DOHH2 (cell line): ENCODE measurements around the gene TGDS.
"Not testable (repeated sequence)": the region's sequence is repeated elsewhere in the genome, so short reads cannot be mapped to it uniquely, and the experiment has no call there.

ENCODE experiments used
- H3F3A ChIP-seq: fragments of 200-600 bp; sonication (generic), shearing (Covaris generic); 2 replicates; pipeline ENCODE4 v1.6.0; 2016; ENCODE audit warnings: antibody characterized with exemption, mild to moderate bottlenecking; ENCODE audit not compliant: control insufficient read depth, insufficient read depth
- H3K27ac ChIP-seq: fragments of 200-600 bp; sonication (generic); 2 replicates; pipeline ENCODE4 v1.5.1; 2014; ENCODE audit warnings: low read depth, mild to moderate bottlenecking, low read length, moderate library complexity
- H3K27me3 ChIP-seq: fragments of 200-600 bp; sonication (generic); 2 replicates; pipeline ENCODE4 v1.6.1; 2014; ENCODE audit warnings: mild to moderate bottlenecking, low read length, mixed read lengths; ENCODE audit not compliant: control insufficient read depth
- H3K36me3 ChIP-seq: fragments of 200-600 bp; sonication (generic); 2 replicates; pipeline ENCODE4 v1.6.1; 2014; ENCODE audit warnings: mild to moderate bottlenecking, low read length, moderate library complexity, mixed read lengths; ENCODE audit not compliant: control insufficient read depth
- H3K4me1 ChIP-seq: fragments of 200-600 bp; sonication (generic); 2 replicates; pipeline ENCODE4 v1.6.1; 2014; ENCODE audit warnings: mild to moderate bottlenecking, low read length, mixed read lengths; ENCODE audit not compliant: control insufficient read depth
- H3K4me2 ChIP-seq: fragments of 200-600 bp; sonication (generic); 2 replicates; pipeline ENCODE4 v1.6.0; 2014; ENCODE audit warnings: mild to moderate bottlenecking, low read length, moderate library complexity
- H3K4me3 ChIP-seq: fragments of 200-600 bp; sonication (generic); 2 replicates; pipeline ENCODE4 v1.5.1; 2014; ENCODE audit warnings: mild to moderate bottlenecking, low read length, mixed read lengths
- H3K79me2 ChIP-seq: fragments of 200-600 bp; sonication (generic); 2 replicates; pipeline ENCODE4 v1.6.1; 2014; ENCODE audit warnings: mild to moderate bottlenecking, low read length, mixed read lengths; ENCODE audit not compliant: control insufficient read depth
- H3K9me2 ChIP-seq: fragments of 200-600 bp; sonication (generic); replicated peaks from 2 replicates; pipeline ENCODE4 v1.6.1; 2014; ENCODE audit warnings: mild to moderate bottlenecking, low read length, mixed read lengths; ENCODE audit not compliant: control insufficient read depth
- H3K9me3 ChIP-seq: fragments of 200-600 bp; sonication (generic); 2 replicates; pipeline ENCODE4 v1.6.1; 2014; ENCODE audit warnings: antibody characterized with exemption, low read length, mixed read lengths; ENCODE audit not compliant: control insufficient read depth, insufficient read depth
- H4K20me1 ChIP-seq: fragments of 200-600 bp; sonication (generic); 2 replicates; pipeline ENCODE4 v1.6.0; 2014; ENCODE audit warnings: low read depth, mild to moderate bottlenecking, antibody characterized with exemption, low read length, moderate library complexity; ENCODE audit not compliant: control insufficient read depth, insufficient read depth
- CTCF ChIP-seq: fragments of 200-600 bp; sonication (generic); IDR thresholded peaks from one replicate; pipeline ENCODE4 v1.5.1; 2014; ENCODE audit warnings: antibody characterized with exemption, mild to moderate bottlenecking, low read depth, low read length; ENCODE audit not compliant: poor library complexity, severe bottlenecking
- EZH2phosphoT487 ChIP-seq: fragments of 200-600 bp; sonication (generic); IDR thresholded peaks from 2 replicates; pipeline ENCODE4 v1.6.1; 2017; ENCODE audit warnings: borderline replicate concordance, mild to moderate bottlenecking, antibody characterized with exemption, low read length, moderate library complexity, mixed read lengths

TGDS gene

GRCh38 chr13:94534166-94534565 lies 61.8 kb downstream of the TGDS start:
- H4K20me1 ChIP-seq, result no peaks in the 10 kb centered on the region
- H3K4me2 ChIP-seq, result no peak overlapping the region
- H3K9me2 ChIP-seq, result no peaks in the 10 kb centered on the region
- H3K4me3 ChIP-seq, result no peak overlapping the region
- H3K27ac ChIP-seq, result no peak overlapping the region
- H3K9me3 ChIP-seq, result no peaks in the 10 kb centered on the region
- no peaks in the 10 kb centered on the region for H3K4me1 ChIP-seq
- H3K27me3 ChIP-seq, result peaks cover 8% of the 10 kb centered on the region; the same call in 1 of the 2 replicates
- no peaks in the 10 kb centered on the region for H3K79me2 ChIP-seq
- no peaks in the 10 kb centered on the region for H3F3A ChIP-seq
- TF ChIP-seq CTCF (no peak), EZH2phosphoT487 (no peak)
- H3K36me3 ChIP-seq, result no peaks in the 10 kb centered on the region

DNA sequence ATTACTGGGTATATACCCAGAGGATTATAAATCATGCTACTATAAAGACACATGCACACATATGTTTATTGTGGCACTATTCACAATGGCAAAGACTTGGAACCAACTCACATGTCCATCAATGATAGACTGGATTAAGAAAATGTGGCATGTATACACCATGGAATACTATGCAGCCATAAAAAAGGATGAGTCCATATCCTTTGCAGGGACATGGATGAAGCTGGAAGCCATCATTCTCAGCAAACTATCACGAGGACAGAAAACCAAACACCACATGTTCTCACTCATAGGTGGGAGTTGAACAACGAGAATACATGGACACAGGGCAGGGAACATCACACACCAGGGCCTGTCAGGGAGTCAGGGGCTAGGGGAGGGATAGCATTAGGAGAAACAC lies 63.7 kb downstream of the TGDS start:
- H3K4me3 ChIP-seq, H3F3A ChIP-seq, H3K79me2 ChIP-seq, H3K36me3 ChIP-seq, H3K9me3 ChIP-seq, H3K4me1 ChIP-seq, H3K27ac ChIP-seq, H3K27me3 ChIP-seq, H3K4me2 ChIP-seq, H3K9me2 ChIP-seq, H4K20me1 ChIP-seq: not testable (repeated sequence)

- H3K4me2 ChIP-seq, H3K9me2 ChIP-seq, H3F3A ChIP-seq, H4K20me1 ChIP-seq, H3K9me3 ChIP-seq, H3K79me2 ChIP-seq, H3K36me3 ChIP-seq, H3K27me3 ChIP-seq, H3K27ac ChIP-seq, H3K4me3 ChIP-seq, H3K4me1 ChIP-seq: not testable (repeated sequence)
These were observed 69.0 kb downstream of the TGDS start for GRCh38 chr13:94526956-94527355.

DNA sequence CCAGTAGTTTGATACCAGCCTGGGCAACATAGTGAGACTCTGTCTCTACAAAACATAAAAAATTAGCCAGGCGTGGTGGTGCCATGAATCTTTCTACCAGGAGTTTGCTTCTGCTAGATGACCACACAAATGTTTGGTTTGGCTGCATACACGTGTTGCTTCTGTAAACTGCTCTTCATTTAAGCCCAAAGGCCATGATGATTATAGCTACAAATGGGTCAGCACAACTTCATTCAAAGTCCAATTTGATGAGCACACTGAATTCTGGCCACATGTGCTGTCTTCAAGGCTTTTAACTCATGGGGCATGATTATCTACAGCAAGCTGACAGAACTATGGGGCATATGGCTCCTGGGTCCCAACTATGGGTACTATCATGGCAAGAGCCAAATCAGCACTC lies 70.2 kb downstream of the TGDS start:
- no peak for TF ChIP-seq EZH2phosphoT487
- no peak for TF ChIP-seq CTCF
- no peaks in the 10 kb centered on the region for H3K9me2 ChIP-seq
- H3K27me3 ChIP-seq, result no peaks in the 10 kb centered on the region
- H3K4me3 ChIP-seq, result no peak overlapping the region
- H3F3A ChIP-seq, result no peaks in the 10 kb centered on the region
- H3K36me3 ChIP-seq, result no peaks in the 10 kb centered on the region
- H3K27ac ChIP-seq, result no peak overlapping the region
- H4K20me1 ChIP-seq, result no peaks in the 10 kb centered on the region
- H3K4me2 ChIP-seq, result no peak overlapping the region
- H3K4me1 ChIP-seq, result no peaks in the 10 kb centered on the region
- H3K79me2 ChIP-seq, result no peaks in the 10 kb centered on the region
- H3K9me3 ChIP-seq, result no peaks in the 10 kb centered on the region
